AG10803 (cell line): ENCODE measurements around the gene DIP2C.
A peak's percentile ranks its signal among the peaks of the same experiment; 100 is the strongest.

Experiments used
- DNase-seq: peaks from one replicate; pipeline ENCODE4 v3.0.0; 2010; ENCODE audit warnings: low read depth
- H3K4me3 ChIP-seq: 2 replicates; pipeline ENCODE4 v1.5.1; 2011; ENCODE audit warnings: mild to moderate bottlenecking, low read length, control low read depth
- TF ChIP-seq, protein P1 (sequence below): conservative IDR thresholded peaks from 2 replicates; pipeline ENCODE4 v1.5.1; 2011; ENCODE audit warnings: mild to moderate bottlenecking, low read length, control low read depth, inconsistent platforms

DIP2C gene

DNA sequence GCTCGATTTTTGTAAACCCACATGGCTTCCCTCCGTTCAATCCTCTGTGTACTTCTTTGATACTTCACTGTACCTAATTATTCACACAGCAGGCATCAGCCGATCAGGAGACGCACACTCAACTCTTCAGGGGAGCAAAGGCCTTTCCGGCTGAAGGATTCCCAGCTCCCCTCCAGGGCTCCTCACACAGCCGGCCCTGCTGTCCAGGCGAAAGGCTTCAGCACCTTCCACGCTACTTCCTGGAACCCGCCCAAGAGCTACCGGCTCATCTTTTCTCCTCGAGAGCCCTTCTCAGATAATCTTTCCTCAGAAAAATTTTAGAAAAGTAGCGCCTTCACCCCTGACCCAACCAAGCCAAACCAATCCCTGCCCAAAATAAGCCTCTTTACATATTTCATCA lies 283.8 kb downstream of the DIP2C start:
- TF ChIP-seq, protein P1, sequence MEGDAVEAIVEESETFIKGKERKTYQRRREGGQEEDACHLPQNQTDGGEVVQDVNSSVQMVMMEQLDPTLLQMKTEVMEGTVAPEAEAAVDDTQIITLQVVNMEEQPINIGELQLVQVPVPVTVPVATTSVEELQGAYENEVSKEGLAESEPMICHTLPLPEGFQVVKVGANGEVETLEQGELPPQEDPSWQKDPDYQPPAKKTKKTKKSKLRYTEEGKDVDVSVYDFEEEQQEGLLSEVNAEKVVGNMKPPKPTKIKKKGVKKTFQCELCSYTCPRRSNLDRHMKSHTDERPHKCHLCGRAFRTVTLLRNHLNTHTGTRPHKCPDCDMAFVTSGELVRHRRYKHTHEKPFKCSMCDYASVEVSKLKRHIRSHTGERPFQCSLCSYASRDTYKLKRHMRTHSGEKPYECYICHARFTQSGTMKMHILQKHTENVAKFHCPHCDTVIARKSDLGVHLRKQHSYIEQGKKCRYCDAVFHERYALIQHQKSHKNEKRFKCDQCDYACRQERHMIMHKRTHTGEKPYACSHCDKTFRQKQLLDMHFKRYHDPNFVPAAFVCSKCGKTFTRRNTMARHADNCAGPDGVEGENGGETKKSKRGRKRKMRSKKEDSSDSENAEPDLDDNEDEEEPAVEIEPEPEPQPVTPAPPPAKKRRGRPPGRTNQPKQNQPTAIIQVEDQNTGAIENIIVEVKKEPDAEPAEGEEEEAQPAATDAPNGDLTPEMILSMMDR: no peak
- DNase-seq: no peak
- no peak overlapping the region for H3K4me3 ChIP-seq

DNA sequence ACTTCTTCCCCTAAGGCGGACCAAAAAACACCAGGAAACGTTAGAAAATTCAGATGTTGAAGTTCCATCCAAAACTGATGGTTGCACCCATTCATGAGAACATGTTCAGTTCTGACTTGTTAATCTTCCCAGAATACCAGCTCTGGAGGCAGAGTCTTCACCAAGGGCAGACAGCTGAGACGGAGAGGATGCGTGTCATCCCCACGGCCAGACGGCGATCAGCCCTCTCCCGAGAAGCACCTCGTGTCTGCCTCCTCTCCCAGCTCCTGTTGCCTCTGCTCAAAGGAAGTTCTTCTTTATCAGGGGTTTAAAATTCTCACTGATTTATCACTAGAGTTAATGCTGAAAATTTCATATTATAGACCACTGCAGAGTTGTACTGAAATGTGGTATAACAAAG lies 284.5 kb downstream of the DIP2C start:
- DNase-seq: no peak
- TF ChIP-seq, protein P1: no peak
- H3K4me3 ChIP-seq: no peak overlapping the region

DNA sequence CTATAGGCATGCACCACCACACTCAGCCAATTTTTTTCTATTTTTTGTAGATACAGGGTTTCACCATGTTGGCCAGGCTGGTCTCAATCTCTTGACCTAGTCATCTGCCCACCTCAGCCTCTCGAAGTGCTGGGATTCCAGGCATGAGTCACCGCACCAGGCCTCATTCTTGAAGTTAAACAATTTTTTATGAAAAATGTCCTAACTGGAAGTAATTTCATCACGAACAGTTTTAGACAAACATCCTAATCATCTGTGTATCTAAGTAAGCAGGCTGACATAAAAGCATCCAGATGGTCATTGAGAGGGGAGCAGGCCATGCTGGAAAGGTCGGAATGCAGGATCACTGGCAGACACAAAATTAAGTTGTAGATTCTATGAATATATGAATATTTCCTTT lies 285.1 kb downstream of the DIP2C start:
- no peak overlapping the region for H3K4me3 ChIP-seq
- DNase-seq: peak; percentile 88
- TF ChIP-seq, protein P1: no peak

DNA sequence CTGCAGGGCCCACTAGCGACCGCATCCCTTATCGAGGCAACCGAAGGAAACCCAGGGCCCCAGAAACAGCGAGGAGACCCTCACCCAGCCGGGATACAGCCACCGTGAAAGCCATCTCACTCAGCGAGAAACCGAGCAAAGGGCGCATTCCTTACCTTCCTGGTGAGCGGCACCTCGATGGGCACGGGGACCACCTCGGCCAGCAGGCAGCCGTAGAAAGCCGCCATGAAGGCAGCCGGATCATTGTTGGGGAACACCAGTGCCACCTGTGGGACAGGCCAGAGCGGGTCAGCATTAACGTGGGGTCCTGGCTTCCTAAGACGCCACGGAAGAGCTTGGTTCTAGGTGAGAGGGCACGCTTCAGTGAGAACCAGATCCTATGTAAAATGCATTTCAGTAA lies 290.5 kb downstream of the DIP2C start:
- no peak overlapping the region for H3K4me3 ChIP-seq
- DNase-seq: no peak
- TF ChIP-seq, protein P1: no peak

DNA sequence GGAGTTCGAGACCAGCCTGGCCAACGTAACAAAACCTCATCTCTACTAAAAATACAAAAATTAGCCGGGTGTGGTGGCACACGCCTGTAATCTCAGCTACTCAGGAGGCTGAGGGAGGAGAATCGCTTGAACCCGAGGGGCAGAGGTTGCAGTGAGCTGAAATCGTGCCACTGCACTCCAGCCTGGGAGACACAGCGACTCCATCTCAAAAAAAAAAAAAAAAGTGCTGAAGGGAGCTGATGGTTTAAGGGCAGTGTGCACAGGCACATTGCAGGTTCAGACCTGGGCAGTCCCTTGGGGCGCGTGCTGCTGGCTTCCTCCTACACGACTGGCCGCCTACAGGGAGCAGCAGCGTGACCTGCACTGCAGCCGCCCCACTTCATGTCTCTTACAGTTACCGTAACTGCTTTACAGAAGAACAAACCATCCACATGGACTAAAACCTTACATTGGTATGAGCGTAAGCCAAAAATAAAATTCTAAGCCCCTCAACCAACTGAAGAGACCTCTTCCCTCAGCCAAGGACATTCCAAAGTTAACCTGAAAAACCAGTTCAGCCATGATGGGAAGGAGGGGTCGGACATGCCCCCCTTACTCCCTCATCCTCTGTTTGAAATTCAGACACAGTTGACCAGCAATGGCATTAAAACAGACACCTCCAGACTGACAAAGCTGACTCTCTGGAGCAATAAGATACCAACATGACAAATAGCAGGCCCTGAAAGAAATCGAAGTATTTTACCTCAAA lies 292.0 kb downstream of the DIP2C start:
- H3K4me3 ChIP-seq: no peak overlapping the region
- DNase-seq: no peak
- TF ChIP-seq, protein P1: no peak

DNA sequence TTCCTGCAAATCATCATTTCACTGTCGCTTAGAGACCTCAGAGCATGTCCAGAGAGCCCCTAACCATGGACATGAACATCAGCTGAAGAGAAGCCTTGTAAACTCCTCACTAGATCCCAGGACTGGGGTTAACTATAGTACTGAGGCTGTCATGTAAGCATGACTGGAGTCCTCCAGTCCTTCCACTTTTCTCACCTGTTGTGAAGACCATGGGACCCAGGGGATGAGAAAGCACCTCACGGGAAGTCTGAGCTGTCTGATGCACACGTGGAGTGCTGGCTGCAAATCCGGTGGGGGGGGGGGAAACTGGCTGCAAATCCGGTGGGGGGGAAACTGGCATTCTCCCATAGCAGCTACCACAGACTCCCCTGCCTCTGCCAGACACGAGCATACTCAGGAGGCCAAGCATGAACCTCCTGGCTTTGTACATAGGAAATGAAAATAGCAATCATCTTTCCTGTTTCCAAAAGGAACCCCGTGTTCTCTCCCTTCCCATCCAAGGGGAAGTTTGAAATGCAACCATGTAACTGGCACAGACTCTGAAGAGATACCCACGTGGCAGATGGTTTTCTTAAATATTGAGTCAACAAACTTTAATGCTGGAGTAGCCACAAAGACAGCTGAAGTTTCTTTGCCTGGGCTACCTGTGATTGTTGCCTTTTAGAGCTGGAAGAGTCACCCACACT lies 292.8 kb downstream of the DIP2C start:
- no peak overlapping the region for H3K4me3 ChIP-seq
- DNase-seq: no peak
- TF ChIP-seq, protein P1: no peak

DNA sequence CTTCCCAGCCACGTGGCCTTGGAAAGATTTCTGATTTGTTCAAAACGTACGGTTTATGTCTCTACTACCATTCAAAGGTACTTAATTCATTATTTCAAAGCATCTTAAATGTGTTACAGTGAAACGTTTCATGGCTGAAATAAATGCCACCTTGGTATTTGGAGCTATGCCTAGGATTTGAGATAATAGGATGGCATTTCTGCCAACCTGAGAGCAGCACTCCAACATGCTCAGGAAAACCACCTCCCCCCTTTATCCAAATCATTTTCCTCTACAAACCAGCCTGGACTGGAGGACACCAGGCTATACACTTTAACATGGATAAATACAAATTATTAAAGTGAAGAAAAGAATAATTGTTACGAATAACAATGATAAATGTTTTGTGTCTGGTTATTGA lies 293.4 kb downstream of the DIP2C start:
- TF ChIP-seq, protein P1: no peak
- no peak for DNase-seq
- H3K4me3 ChIP-seq: no peak overlapping the region
